Activated gamma-delta T cell treated with anti-CD3 and anti-CD28 coated beads, Interleukin-2, amount 50 U/mL, for 16 hours (primary cell): ENCODE measurements around the gene AP1AR.
"Not testable (repeated sequence)": the region's sequence is repeated elsewhere in the genome, so short reads cannot be mapped to it uniquely, and the experiment has no call there.

Experiments used
- DNase-seq: peaks from one replicate; pipeline ENCODE4 v3.0.0-alpha.2; 2020; ENCODE audit warnings: low read depth

The AP1AR gene

GRCh38 chr4:112279025-112279881 is 47.7 kb downstream of the AP1AR start:
- DNase-seq = no peak

- no peak for DNase-seq
These were observed 48.3 kb downstream of the AP1AR start for GRCh38 chr4:112279882-112280315.

GRCh38 chr4:112280386-112281056 is 48.9 kb downstream of the AP1AR start:
- no peak for DNase-seq

GRCh38 chr4:112281895-112282398 is 50.4 kb downstream of the AP1AR start:
- not testable (repeated sequence) for DNase-seq

- no peak for DNase-seq
These were observed 51.5 kb downstream of the AP1AR start for GRCh38 chr4:112282860-112283667.

- DNase-seq = no peak
These were observed 52.6 kb downstream of the AP1AR start for GRCh38 chr4:112284166-112284565.

- no peak for DNase-seq
These were observed 53.2 kb downstream of the AP1AR start for GRCh38 chr4:112284662-112285411.

- no peak for DNase-seq
These were observed 55.8 kb downstream of the AP1AR start for GRCh38 chr4:112287258-112287989.

- DNase-seq = no peak
These were observed 56.9 kb downstream of the AP1AR start for GRCh38 chr4:112288455-112288854.

- no peak for DNase-seq
These were observed 58.0 kb downstream of the AP1AR start for GRCh38 chr4:112289407-112290253.

- DNase-seq = no peak
These were observed 58.8 kb downstream of the AP1AR start for GRCh38 chr4:112290341-112290740.

- no peak for DNase-seq
These were observed 65.6 kb downstream of the AP1AR start, which contains the start of gene ALPK1 for GRCh38 chr4:112296949-112297880. Gene ALPK1 (plus strand): TSS chr4:112297369.

- DNase-seq = no peak
These were observed 68.1 kb downstream of the AP1AR start for GRCh38 chr4:112299721-112300120.

- DNase-seq = no peak
These were observed 71.0 kb downstream of the AP1AR start for GRCh38 chr4:112302320-112303274.

GRCh38 chr4:112305477-112305876 is 73.9 kb downstream of the AP1AR start:
- not testable (repeated sequence) for DNase-seq

GRCh38 chr4:112309263-112309791 is 77.7 kb downstream of the AP1AR start:
- not testable (repeated sequence) for DNase-seq

GRCh38 chr4:112311516-112311915 is 79.9 kb downstream of the AP1AR start:
- no peak for DNase-seq
